ENCODE results near the gene MCL1.
"Not testable (repeated sequence)": the region's sequence is repeated elsewhere in the genome, so short reads cannot be mapped to it uniquely, and the experiment has no call there.

Gene MCL1

DNA sequence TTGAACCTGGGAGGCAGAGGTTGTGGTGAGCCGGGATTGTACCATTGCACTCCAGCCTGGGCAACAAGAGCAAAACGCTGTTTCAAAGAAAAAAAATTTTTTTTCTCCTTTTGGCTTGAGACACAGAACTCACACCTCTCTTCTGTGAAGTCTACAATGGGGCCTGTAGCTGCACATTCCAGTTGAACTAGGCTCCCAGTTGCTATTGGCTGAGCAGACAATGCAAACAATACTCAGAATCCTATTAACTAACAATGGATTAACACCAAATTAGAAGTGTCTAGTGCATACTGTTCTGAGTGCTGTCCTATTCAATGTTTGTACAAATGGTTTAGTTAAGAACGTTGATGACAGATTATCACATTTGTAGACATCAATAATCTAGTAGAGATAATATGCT lies 17.6 kb upstream of the MCL1 start:
- H3K79me2 ChIP-seq (ENCODE audit: low read length): no peaks in the 10 kb centered on the region
- no peaks in the 10 kb centered on the region for H4K20me1 ChIP-seq (ENCODE audit: insufficient read depth, low read length)
- H2AFZ ChIP-seq (ENCODE audit: low read depth, low read length): no peak overlapping the region
- H3K4me2 ChIP-seq (ENCODE audit: low read length): no peak overlapping the region
- H3K4me3 ChIP-seq (ENCODE audit: low read length): no peak overlapping the region
- TF ChIP-seq, protein P1, sequence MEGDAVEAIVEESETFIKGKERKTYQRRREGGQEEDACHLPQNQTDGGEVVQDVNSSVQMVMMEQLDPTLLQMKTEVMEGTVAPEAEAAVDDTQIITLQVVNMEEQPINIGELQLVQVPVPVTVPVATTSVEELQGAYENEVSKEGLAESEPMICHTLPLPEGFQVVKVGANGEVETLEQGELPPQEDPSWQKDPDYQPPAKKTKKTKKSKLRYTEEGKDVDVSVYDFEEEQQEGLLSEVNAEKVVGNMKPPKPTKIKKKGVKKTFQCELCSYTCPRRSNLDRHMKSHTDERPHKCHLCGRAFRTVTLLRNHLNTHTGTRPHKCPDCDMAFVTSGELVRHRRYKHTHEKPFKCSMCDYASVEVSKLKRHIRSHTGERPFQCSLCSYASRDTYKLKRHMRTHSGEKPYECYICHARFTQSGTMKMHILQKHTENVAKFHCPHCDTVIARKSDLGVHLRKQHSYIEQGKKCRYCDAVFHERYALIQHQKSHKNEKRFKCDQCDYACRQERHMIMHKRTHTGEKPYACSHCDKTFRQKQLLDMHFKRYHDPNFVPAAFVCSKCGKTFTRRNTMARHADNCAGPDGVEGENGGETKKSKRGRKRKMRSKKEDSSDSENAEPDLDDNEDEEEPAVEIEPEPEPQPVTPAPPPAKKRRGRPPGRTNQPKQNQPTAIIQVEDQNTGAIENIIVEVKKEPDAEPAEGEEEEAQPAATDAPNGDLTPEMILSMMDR (IDR thresholded peaks at IDR 0.05; ENCODE audit: low read depth, low read length): no peak
- TF ChIP-seq EZH2phosphoT487 (IDR thresholded peaks at IDR 0.05; ENCODE audit: low read depth): no peak
- H3K27me3 ChIP-seq (ENCODE audit: low read depth, low read length): no peaks in the 10 kb centered on the region
- H3K4me1 ChIP-seq (ENCODE audit: low read length): no peaks in the 10 kb centered on the region
- no peak overlapping the region for H3K27ac ChIP-seq (ENCODE audit: low read length)
- H3K36me3 ChIP-seq (replicated peaks; ENCODE audit: low read depth, low read length): no peaks in the 10 kb centered on the region
- H3K9ac ChIP-seq (ENCODE audit: low read length): no peak overlapping the region
- no peaks in the 10 kb centered on the region for H3K9me3 ChIP-seq (ENCODE audit: insufficient read depth, low read length)

DNA sequence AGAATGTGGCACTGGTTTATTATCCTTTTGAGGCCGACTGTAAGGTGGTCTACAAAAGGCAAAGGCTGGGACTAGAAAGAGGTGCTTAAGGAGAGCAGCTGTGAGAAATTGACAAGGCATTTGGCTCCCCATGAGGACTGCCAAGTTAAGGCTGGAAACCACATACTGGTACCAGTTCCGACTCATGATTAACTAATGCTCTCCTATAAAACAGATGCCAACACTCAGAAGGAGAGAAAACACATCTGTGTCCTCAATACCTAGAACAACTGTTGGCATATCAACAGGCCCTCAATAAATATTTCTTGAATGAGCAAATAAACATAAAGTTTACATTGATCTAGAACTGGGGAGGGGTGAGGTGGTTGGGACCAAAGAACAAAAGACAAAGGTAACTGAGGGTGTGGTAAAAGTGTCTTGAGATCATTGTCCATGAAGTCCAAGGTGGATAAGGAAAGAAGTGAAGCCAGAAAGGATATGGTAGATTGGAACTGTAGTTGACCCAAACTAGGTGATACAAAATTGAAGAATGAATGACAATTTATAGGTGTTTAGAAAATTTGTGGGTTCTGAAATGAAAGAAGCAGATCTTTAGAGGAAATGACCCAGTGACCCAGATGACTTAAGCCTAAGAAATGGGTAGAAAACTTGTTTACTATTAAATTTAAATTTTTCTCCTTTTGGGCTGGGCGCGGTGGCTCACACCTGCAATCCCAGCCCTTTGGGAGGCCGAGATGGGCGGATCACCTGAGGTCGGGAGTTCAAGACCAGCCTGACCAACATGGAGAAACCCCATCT lies 16.9 kb upstream of the MCL1 start:
- TF ChIP-seq, protein P1 (IDR thresholded peaks at IDR 0.05; ENCODE audit: low read depth, low read length): no peak
- no peak for TF ChIP-seq EZH2phosphoT487 (IDR thresholded peaks at IDR 0.05; ENCODE audit: low read depth)
- no peaks in the 10 kb centered on the region for H3K79me2 ChIP-seq (ENCODE audit: low read length)
- no peaks in the 10 kb centered on the region for H3K27me3 ChIP-seq (ENCODE audit: low read depth, low read length)
- H3K9ac ChIP-seq (ENCODE audit: low read length): no peak overlapping the region
- H3K4me3 ChIP-seq (ENCODE audit: low read length): no peak overlapping the region
- H3K4me1 ChIP-seq (ENCODE audit: low read length): no peaks in the 10 kb centered on the region
- H3K36me3 ChIP-seq (replicated peaks; ENCODE audit: low read depth, low read length): no peaks in the 10 kb centered on the region
- H4K20me1 ChIP-seq (ENCODE audit: insufficient read depth, low read length): no peaks in the 10 kb centered on the region
- H3K4me2 ChIP-seq (ENCODE audit: low read length): no peak overlapping the region
- H2AFZ ChIP-seq (ENCODE audit: low read depth, low read length): no peak overlapping the region
- no peak overlapping the region for H3K27ac ChIP-seq (ENCODE audit: low read length)
- no peaks in the 10 kb centered on the region for H3K9me3 ChIP-seq (ENCODE audit: insufficient read depth, low read length)

DNA sequence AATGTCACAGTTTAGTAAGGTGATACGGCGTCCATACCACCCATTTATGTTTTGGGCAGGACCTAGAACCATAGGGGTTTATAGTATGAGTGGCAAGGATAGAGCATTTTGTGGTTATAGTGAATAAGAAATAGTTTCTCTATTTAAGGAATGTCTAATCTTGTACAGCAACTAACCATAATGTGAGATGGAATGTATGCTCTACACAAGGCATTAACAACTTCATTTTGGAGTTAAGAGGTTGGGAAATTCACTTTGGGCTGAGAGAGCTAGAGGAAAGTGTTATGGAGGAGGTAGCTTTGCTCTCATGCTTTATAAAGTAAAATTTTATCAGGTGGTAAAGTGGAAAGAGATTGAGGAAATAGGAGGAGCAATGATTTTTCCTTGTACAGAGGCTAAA lies 3.0 kb upstream of the MCL1 start:
- H3K4me3 ChIP-seq (ENCODE audit: low read length): no peak overlapping the region
- H3K27me3 ChIP-seq (ENCODE audit: low read depth, low read length): no peaks in the 10 kb centered on the region
- H3K36me3 ChIP-seq (replicated peaks; ENCODE audit: low read depth, low read length): peaks cover 17% of the 10 kb centered on the region
- no peak overlapping the region for H2AFZ ChIP-seq (ENCODE audit: low read depth, low read length)
- H3K9ac ChIP-seq (ENCODE audit: low read length): no peak overlapping the region
- peaks cover 19% of the 10 kb centered on the region for H4K20me1 ChIP-seq (ENCODE audit: insufficient read depth, low read length)
- H3K27ac ChIP-seq (ENCODE audit: low read length): no peak overlapping the region
- peaks cover 7% of the 10 kb centered on the region for H3K4me1 ChIP-seq (ENCODE audit: low read length)
- no peak overlapping the region for H3K4me2 ChIP-seq (ENCODE audit: low read length)
- no peak for TF ChIP-seq EZH2phosphoT487 (IDR thresholded peaks at IDR 0.05; ENCODE audit: low read depth)
- TF ChIP-seq, protein P1 (IDR thresholded peaks at IDR 0.05; ENCODE audit: low read depth, low read length): no peak
- peaks cover 29% of the 10 kb centered on the region for H3K79me2 ChIP-seq (ENCODE audit: low read length)
- H3K9me3 ChIP-seq (ENCODE audit: insufficient read depth, low read length): no peaks in the 10 kb centered on the region

DNA sequence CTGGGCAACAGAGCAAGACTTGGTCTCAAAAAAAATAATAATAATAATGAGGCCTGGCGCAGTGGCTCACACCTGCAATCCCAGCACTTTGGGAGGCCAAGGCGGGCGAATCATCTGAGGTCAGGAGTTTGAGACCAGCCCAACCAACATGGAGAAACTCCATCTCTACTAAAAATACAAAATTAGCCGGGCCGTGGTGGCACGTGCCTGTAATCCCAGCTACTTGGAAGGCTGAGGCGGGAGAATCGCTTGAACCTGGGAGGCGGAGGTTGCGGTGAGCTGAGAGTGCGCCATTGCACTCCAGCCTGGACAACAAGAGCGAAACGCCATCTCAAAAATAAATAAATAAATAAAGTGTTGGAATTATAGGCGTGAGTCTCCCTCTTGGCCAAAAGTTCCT lies 2.6 kb upstream of the MCL1 start:
- not testable (repeated sequence) for H3K27me3 ChIP-seq (ENCODE audit: low read depth, low read length); H3K4me1 ChIP-seq (ENCODE audit: low read length); H2AFZ ChIP-seq (ENCODE audit: low read depth, low read length); H3K4me3 ChIP-seq (ENCODE audit: low read length); H3K27ac ChIP-seq (ENCODE audit: low read length); H3K4me2 ChIP-seq (ENCODE audit: low read length); H3K9ac ChIP-seq (ENCODE audit: low read length); H3K9me3 ChIP-seq (ENCODE audit: insufficient read depth, low read length)
- peaks cover 34% of the 10 kb centered on the region for H3K79me2 ChIP-seq (ENCODE audit: low read length)
- peaks cover 21% of the 10 kb centered on the region for H3K36me3 ChIP-seq (replicated peaks; ENCODE audit: low read depth, low read length)
- peaks cover 23% of the 10 kb centered on the region for H4K20me1 ChIP-seq (ENCODE audit: insufficient read depth, low read length)

DNA sequence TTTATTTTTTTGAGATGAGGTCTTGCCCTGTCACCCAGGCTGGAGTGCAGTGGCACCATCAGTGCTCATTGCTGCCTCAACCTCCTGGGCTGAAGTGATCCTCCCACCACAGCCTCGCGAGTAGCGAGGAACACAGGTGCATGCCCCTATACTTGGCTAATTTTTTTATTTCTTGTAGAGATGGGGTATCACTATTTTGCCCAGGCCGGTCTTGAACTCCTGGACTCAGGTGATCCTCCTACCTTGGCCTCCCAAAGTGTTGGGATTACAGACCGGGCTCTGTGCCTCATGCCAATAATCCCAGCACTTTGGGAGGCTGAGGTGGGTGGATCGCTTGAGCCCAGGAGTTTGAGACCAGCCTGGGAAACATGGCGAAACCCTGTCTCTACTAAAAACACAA lies 2.0 kb upstream of the MCL1 start:
- peaks cover 10% of the 10 kb centered on the region for H3K4me1 ChIP-seq (ENCODE audit: low read length)
- not testable (repeated sequence) for H2AFZ ChIP-seq (ENCODE audit: low read depth, low read length); H3K27me3 ChIP-seq (ENCODE audit: low read depth, low read length); H3K9me3 ChIP-seq (ENCODE audit: insufficient read depth, low read length); H3K9ac ChIP-seq (ENCODE audit: low read length); H3K27ac ChIP-seq (ENCODE audit: low read length); H3K4me2 ChIP-seq (ENCODE audit: low read length); H3K4me3 ChIP-seq (ENCODE audit: low read length)
- peaks cover 26% of the 10 kb centered on the region for H3K36me3 ChIP-seq (replicated peaks; ENCODE audit: low read depth, low read length)
- H3K79me2 ChIP-seq (ENCODE audit: low read length): peaks cover 39% of the 10 kb centered on the region
- H4K20me1 ChIP-seq (ENCODE audit: insufficient read depth, low read length): peaks cover 28% of the 10 kb centered on the region

DNA sequence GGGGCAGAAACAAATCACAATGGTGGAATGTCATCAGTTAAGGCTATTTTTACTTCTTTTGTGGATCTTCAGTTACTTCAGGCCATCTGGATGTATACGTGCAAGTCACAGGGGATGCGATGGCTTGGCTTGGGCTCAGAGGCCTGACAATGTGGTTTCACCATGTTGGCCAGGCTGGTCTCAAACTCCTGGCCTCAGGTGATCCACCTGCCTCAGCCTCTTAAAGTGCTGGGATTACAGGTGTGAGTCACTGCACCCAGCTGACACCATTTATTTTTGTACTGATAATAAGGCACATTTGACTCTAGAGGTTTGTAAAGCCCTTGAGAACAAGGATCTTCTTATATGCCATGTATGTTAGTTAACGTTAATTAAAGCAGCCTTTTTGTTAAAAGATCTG lies 1.6 kb upstream of the MCL1 start:
- H3K27ac ChIP-seq (ENCODE audit: low read length); H3K4me2 ChIP-seq (ENCODE audit: low read length); H3K27me3 ChIP-seq (ENCODE audit: low read depth, low read length); H3K9me3 ChIP-seq (ENCODE audit: insufficient read depth, low read length); H2AFZ ChIP-seq (ENCODE audit: low read depth, low read length); H3K9ac ChIP-seq (ENCODE audit: low read length); H3K4me3 ChIP-seq (ENCODE audit: low read length): not testable (repeated sequence)
- peaks cover 43% of the 10 kb centered on the region for H3K79me2 ChIP-seq (ENCODE audit: low read length)
- H3K4me1 ChIP-seq (ENCODE audit: low read length): peaks cover 15% of the 10 kb centered on the region
- peaks cover 33% of the 10 kb centered on the region for H4K20me1 ChIP-seq (ENCODE audit: insufficient read depth, low read length)
- H3K36me3 ChIP-seq (replicated peaks; ENCODE audit: low read depth, low read length): peaks cover 31% of the 10 kb centered on the region
